ENCODE data around the gene S100A8. TPM values are rescaled to one million over a fixed set of nuclear protein-coding genes. Genes with fewer than 3 reads are reported as not detected.

The S100A8 gene
- total RNA-seq, 1 donor from 2014 or later = 266 TPM

- intact Hi-C loops (cut with DNase I) = no loop called here
- ATAC-seq = no peak
- H3K27me3 ChIP-seq = no peaks in the 10 kb centered on the region
- no peak overlapping the region for H3K4me3 ChIP-seq
- TF ChIP-seq CTCF (IDR thresholded peaks at IDR 0.05) = no peak
- H3K36me3 ChIP-seq = no peaks in the 10 kb centered on the region
- no peaks in the 10 kb centered on the region for H3K9me3 ChIP-seq
- no peak overlapping the region for H3K27ac ChIP-seq
- DNase-seq = no peak
- peaks cover 8% of the 10 kb centered on the region for H3K4me1 ChIP-seq
Measured at GRCh38 chr1:153384958-153385580, 5.8 kb downstream of the S100A8 start.

GRCh38 chr1:153380711-153381110, 10.2 kb downstream of the S100A8 start:
- TF ChIP-seq CTCF (IDR thresholded peaks at IDR 0.05) = no peak
- H3K36me3 ChIP-seq = no peaks in the 10 kb centered on the region
- H3K4me3 ChIP-seq = no peak overlapping the region
- intact Hi-C loops (cut with DNase I) = no loop called here
- H3K9me3 ChIP-seq = no peaks in the 10 kb centered on the region
- ATAC-seq (no peak), DNase-seq (no peak)
- no peaks in the 10 kb centered on the region for H3K27me3 ChIP-seq
- no peak overlapping the region for H3K27ac ChIP-seq
- H3K4me1 ChIP-seq = peaks cover 8% of the 10 kb centered on the region

GRCh38 chr1:153379591-153379990, 11.3 kb downstream of the S100A8 start:
- Histone ChIP-seq H3K27ac (no peak overlapping the region), H3K9me3 (no peaks in the 10 kb centered on the region), H3K36me3 (no peaks in the 10 kb centered on the region), H3K4me3 (no peak overlapping the region), H3K27me3 (no peaks in the 10 kb centered on the region), H3K4me1 (no peaks in the 10 kb centered on the region)
- no peak for TF ChIP-seq CTCF (IDR thresholded peaks at IDR 0.05)
- DNase-seq (no peak), ATAC-seq (no peak)
- intact Hi-C loops (cut with DNase I) = no loop called here

- DNase-seq = no peak
- no peaks in the 10 kb centered on the region for H3K36me3 ChIP-seq
- H3K4me3 ChIP-seq = no peak within 1 kb of the TSS
- peak; percentile 87 for ATAC-seq
- no peaks in the 10 kb centered on the region for H3K4me1 ChIP-seq
- H3K9me3 ChIP-seq = no peaks in the 10 kb centered on the region
- intact Hi-C loops (cut with DNase I) = no loop called here
- TF ChIP-seq CTCF (IDR thresholded peaks at IDR 0.05) = no peak
- no peak within 1 kb of the TSS for H3K27ac ChIP-seq
- no peaks in the 10 kb centered on the region for H3K27me3 ChIP-seq
Measured at GRCh38 chr1:153375511-153375910, 15.4 kb downstream of the S100A8 start, which contains the start of gene S100A12. TSS of gene S100A12 (minus strand) at chr1:153375621. CDS start at chr1:153374592, 1,029 bp downstream.

GRCh38 chr1:153374071-153374470, 16.8 kb downstream of the S100A8 start:
- no peak overlapping the region for H3K4me3 ChIP-seq
- no peaks in the 10 kb centered on the region for H3K9me3 ChIP-seq
- H3K27me3 ChIP-seq = no peaks in the 10 kb centered on the region
- peak; percentile 74 for ATAC-seq
- no peak for DNase-seq
- TF ChIP-seq CTCF (IDR thresholded peaks at IDR 0.05) = no peak
- no peaks in the 10 kb centered on the region for H3K4me1 ChIP-seq
- H3K36me3 ChIP-seq = no peaks in the 10 kb centered on the region
- intact Hi-C loops (cut with DNase I) = no loop called here
- no peak overlapping the region for H3K27ac ChIP-seq

- Histone ChIP-seq H3K4me3 (no peak overlapping the region), H3K4me1 (peaks cover 10% of the 10 kb centered on the region), H3K9me3 (no peaks in the 10 kb centered on the region), H3K36me3 (no peaks in the 10 kb centered on the region), H3K27me3 (no peaks in the 10 kb centered on the region), H3K27ac (no peak overlapping the region)
- DNase-seq = no peak
- ATAC-seq = no peak
- intact Hi-C loops (cut with DNase I) = no loop called here
- TF ChIP-seq CTCF (IDR thresholded peaks at IDR 0.05) = no peak
Measured at GRCh38 chr1:153372571-153372970, 18.3 kb downstream of the S100A8 start.
